HG02870 (cell line): ENCODE measurements around the gene STK11IP.

ENCODE experiments used
- ATAC-seq: cut with Tn5 transposase; IDR thresholded peaks from one replicate; pipeline ENCODE4 v1.9.1; 2021; ENCODE audit warnings: mild to moderate bottlenecking, moderate library complexity; ENCODE audit not compliant: unreplicated experiment

Gene STK11IP

GRCh38 chr2:219561179-219562048 is 36.2 kb upstream of the STK11IP start:
- ATAC-seq: no peak

GRCh38 chr2:219562049-219563020 is 35.3 kb upstream of the STK11IP start:
- ATAC-seq: no peak

DNA sequence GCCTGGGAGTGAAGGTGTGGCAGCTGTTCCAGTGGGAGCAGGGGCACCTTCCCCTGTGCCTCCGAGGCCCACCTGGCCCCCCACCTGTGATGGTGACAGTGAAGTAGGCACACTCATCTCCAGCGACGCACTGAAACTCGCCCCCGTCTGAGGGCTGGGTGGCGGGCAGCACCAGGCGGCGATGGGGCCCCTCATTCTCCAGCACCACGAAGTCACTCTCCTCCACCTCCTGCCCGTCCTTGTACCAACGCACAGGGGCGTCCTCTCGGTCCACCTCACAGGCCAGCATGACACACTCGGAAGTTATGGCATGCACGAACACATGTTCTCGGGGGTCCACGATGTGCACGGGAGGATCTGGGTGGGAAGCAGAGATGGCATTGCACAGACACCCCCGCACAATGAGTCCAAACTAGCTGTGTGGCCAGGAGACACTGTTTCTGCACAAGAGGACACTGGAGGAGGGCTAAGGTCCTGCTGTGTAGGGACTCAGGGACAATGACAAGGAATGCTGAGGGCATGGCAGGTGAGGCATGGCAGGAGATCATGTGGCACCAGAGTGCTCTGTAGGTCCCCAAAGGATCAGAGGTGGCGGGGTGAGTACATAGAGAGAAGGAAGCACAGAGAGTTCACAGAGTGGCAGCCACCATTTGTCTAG is 34.3 kb upstream of the STK11IP start:
- ATAC-seq: no peak

DNA sequence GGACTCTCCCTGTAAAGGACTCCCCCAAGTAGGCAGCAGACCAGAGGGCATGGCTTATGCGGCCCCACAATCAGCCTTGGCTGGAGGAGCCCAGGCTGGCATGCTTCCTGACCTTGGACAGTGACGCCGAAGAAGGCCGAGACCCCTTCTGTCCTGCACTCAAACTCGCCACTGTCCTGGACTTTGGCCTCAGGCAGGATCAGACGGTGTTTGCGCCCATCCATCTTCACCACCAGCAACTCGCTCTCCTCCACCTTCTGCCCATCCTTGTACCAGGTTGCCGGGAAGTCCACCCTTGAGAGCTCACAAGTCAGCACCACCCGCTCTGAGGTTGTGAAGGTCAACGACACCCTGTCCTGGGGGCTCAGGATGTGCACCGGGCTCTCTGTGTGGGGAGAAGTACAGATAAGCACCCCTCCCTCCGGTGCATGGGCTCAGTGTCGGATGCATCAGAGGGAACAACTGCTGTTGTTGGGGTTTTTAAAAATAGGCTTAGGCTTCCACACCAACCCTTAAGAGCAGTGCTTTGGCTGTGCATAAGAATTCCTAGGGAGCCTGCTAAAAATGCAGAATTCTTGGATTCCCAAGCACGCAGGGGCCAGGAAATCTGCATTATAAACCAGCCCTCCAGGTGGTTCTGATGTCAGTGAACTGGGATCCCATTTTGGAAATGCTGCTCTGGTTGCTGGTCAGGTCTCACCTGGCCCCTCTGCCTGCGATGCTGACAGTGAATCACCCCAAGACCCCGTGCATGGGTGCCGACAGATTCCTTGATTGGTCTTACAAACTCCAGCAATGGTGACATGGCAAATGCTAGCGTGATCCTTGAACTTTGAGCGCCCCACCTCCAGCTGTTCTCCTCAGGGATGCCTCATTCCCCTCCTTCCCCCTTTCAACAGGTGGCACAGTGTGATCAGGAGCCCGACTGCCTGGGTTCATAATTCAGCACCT is 32.3 kb upstream of the STK11IP start:
- no peak for ATAC-seq

- no peak for ATAC-seq
Observed at GRCh38 chr2:219566640-219567039, 31.0 kb upstream of the STK11IP start.

- ATAC-seq: no peak
Observed at GRCh38 chr2:219567131-219567530, 30.5 kb upstream of the STK11IP start.

GRCh38 chr2:219567791-219568361 is 29.8 kb upstream of the STK11IP start:
- ATAC-seq: no peak

DNA sequence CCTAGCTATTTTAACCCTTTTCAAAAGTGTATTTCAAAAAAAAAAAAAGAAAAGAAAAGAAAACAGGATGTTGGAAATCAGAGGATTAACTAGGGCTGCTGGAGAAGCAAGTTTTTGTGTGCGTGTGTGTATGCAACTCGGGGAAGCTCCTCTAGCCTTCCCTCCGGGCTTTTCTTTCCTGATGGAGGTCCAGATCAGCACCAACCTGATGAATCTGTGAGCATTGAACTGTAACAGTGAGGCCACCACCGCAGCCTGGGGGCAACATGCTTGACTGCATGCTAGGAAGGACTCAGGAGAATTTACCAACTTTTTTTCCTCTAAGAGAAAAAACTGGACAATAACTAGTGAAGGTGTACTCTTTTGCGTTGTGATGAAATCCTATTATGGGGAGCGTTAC is 28.6 kb upstream of the STK11IP start:
- no peak for ATAC-seq

DNA sequence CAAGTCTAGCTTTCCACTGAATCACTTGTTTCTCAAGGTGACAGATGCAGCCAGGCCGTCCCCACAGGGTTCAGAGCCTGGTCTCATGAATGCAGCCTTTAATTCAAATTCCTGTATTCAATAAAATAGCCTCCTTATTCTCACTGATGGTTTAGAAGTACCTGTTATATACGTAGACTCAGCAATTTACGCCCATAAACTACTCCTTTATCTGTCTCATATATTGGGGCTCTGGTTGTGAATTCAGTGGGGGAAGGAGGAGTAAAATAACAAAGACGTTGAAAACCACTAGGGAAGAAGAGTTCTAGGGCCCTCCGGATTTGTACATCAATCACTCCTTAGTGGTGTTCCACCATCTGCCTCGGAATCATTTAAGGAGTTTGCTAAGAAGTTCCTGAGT is 28.0 kb upstream of the STK11IP start:
- no peak for ATAC-seq

DNA sequence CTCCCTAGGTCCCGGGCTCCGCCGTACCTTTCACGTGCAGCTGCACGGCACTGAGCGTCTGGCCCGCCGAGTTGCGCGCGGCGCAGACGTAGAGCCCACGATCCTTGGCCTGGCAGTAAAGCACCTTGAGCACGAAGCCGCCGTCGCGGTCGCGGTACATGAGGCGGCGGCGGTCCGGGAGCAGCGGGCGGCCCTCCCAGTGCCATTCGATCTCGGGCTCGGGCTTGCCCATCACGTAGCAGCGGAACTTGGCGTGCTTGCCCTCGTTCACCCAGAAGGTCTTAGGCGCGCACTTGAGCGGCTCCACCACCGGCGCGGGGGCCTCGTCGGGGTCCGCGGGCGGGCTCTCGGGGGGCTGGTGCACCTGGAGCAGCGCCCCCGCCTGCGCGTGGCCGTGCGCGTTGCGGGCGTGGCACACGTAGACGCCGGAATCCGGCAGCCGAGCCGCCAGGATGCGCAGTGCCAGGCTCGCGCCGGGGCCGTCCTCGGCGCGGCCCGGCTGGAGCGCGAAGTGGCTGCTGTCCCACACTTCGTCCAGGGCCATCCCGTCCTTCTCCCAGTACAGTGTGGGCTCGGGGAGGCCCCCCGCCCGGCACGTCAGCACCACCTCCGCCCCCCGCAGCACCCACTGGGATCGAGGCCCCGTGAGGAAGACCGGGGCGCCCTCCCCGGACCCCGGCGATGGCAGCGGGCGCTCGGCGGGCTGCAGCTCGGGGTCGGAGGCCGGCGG is 27.3 kb upstream of the STK11IP start:
- no peak for ATAC-seq

DNA sequence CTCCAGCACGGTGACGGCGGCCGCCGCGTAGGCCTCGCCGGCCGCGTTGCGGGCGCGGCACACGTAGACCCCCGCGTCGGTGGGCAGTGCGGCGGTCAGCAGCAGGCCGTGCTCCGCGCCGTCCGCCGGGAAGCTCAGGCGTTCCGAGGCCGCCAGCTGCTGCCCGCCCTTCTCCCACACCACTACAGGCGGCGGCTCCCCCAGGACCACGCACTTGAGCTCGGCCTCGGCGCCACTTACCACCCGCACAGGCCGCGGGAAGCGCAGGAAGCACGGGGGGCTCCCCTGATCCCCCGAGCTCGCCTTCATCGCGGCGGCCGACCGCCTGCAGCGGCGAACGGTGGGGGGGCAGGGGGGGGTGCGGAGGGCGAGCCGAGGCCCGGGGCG is 26.7 kb upstream of the STK11IP start:
- ATAC-seq: no peak

DNA sequence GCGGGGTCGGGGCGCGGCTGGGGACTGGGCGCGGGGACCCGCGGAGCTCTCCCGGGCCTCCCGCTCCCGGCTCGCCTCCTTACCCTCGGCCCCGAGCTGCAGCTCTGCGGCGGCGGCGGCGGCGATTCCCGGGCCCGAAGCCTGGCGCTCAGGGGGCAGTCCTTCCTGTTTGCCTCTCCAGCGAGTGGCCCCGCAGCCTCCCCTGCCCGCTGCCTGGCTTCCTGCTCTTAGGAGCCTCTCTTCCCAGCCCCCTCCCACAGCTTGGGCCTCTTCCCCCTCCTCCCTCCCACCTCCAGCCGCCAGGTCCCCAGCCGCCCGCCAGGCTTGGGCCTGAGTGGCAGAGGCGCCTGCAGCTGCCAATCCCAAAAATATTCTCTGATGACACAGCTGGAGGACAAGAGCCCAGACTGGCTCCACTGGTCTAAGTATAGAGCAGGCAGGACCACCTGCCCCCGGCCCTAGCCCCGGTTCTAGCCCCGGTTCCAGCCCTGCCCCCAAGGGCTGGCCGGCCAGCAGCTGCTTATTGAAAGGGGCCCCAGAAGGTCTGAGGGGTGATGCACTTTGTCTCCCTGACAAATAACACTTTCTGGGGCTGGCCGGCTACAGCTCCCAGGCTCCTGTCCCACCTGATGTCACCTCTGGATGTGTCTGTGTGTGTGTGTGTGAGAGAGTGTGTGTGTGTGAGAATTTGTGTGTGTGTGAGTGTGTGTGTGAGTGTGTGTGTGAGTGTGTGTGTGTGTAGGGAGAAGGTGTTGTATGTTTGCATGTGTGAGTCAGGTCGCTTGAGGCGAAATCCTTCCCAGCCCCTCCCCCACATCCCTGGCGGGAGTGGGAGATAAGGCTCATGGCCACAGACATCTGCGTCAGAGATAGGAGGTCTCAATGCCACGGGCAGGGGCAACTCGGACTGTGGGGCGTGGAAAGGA is 26.1 kb upstream of the STK11IP start, which contains the start of gene OBSL1:
TSS of gene OBSL1 (minus strand) at position 229 of the 926 bp plus-strand sequence. CDS start 307 bp downstream, outside the sequence.
- ATAC-seq: no peak

DNA sequence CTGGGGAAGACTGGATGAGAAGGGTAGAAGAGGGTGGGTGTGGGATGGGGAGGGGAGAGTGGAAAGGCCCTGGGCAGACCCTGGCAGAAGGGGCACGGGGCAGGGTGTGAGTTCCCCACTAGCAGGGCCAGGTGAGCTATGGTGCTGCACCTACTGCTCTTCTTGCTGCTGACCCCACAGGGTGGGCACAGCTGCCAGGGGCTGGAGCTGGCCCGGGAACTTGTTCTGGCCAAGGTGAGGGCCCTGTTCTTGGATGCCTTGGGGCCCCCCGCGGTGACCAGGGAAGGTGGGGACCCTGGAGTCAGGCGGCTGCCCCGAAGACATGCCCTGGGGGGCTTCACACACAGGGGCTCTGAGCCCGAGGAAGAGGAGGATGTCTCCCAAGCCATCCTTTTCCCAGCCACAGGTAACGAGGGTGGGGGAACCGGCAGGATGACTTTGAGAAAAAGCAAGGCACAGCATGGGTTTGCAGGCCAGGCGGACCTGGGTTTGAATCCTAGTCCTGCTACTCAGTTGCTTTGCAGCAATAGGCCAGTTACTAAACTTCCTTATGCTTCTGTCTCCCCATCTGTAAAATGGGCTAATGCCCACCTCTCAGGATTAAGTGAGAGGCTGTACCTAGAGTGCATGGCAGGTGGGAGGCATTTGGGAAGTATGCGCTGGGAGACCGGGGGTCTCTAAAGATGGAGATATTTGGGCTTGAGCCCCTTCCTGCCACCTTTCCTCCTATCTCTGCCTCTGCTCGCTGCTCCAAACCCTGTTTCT is 25.2 kb upstream of the STK11IP start, which contains the start of gene INHA:
TSS of gene INHA (plus strand) at position 74 of the 765 bp plus-strand sequence. CDS start at position 139, 65 bp downstream.
- no peak for ATAC-seq

DNA sequence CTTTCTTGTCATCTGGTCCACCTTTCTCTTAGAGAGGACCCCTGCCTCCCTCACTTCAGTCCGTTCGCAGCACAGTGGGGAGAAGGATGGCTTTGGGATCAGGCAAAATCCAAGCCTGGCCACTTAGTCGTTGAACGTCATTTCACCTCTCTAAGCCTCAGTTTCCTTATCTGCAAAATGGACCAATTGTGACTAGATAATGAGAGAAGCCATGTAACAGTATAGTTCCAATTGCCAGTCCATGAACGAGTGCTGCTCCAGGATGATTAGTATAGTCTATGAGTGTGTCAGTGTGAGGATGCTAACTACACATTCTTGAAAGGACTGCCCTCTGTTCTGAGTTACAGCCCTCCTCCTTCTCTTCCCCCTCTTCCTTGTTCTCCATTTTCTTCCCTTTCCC is 24.5 kb upstream of the STK11IP start:
- ATAC-seq: no peak

DNA sequence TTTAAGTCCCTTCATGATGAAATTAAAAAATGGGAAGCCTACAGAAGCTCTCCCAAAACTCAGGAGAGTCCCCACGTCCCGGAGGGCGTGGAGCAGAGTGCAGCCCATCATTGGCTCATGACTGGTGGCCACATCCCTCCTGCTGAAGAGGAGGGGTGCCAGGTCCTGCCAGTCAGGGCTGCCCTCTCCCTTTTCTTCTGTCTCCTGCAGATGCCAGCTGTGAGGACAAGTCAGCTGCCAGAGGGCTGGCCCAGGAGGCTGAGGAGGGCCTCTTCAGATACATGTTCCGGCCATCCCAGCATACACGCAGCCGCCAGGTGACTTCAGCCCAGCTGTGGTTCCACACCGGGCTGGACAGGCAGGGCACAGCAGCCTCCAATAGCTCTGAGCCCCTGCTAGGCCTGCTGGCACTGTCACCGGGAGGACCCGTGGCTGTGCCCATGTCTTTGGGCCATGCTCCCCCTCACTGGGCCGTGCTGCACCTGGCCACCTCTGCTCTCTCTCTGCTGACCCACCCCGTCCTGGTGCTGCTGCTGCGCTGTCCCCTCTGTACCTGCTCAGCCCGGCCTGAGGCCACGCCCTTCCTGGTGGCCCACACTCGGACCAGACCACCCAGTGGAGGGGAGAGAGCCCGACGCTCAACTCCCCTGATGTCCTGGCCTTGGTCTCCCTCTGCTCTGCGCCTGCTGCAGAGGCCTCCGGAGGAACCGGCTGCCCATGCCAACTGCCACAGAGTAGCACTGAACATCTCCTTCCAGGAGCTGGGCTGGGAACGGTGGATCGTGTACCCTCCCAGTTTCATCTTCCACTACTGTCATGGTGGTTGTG is 23.0 kb upstream of the STK11IP start:
- ATAC-seq: no peak
